Smooth muscle cell (in vitro differentiated cells): ENCODE measurements around the gene ABLIM2. TPM values are rescaled to one million over a fixed set of nuclear protein-coding genes. Genes with fewer than 3 reads are reported as not detected.

Source experiments
- DNase-seq: peaks from one replicate; lab custom pipeline; 2025; ENCODE audit not compliant: unreplicated experiment; lab: John Stamatoyannopoulos, UW
- H2AFZ ChIP-seq: fragments of 200-600 bp; sonication (generic); 2 replicates; pipeline ENCODE4 v1.6.0; 2016; ENCODE audit warnings: antibody characterized with exemption, low read depth, mild to moderate bottlenecking
- H3F3A ChIP-seq: fragments of 200-600 bp; sonication (generic); 2 replicates; pipeline ENCODE4 v1.6.0; 2017; ENCODE audit warnings: antibody characterized with exemption, low read depth
- H3K27ac ChIP-seq: fragments of 200-600 bp; sonication (generic); 2 replicates; pipeline ENCODE4 v1.5.1; 2016; ENCODE audit warnings: low read depth, mild to moderate bottlenecking
- H3K27me3 ChIP-seq: fragments of 200-600 bp; sonication (generic); 2 replicates; pipeline ENCODE4 v1.6.1; 2016; ENCODE audit warnings: low read depth, mild to moderate bottlenecking
- H3K36me3 ChIP-seq: fragments of 200-600 bp; sonication (generic); 2 replicates; pipeline ENCODE4 v1.5.1; 2016; ENCODE audit warnings: low read depth
- H3K4me1 ChIP-seq: fragments of 200-600 bp; sonication (generic); 2 replicates; pipeline ENCODE4 v1.5.1; 2016; ENCODE audit warnings: low read depth
- H3K4me2 ChIP-seq: fragments of 200-600 bp; sonication (generic); 2 replicates; pipeline ENCODE4 v1.6.0; 2016; ENCODE audit warnings: mild to moderate bottlenecking
- H3K4me3 ChIP-seq: fragments of 200-600 bp; sonication (generic); 2 replicates; pipeline ENCODE4 v1.5.1; 2016; ENCODE audit warnings: mild to moderate bottlenecking
- H3K79me2 ChIP-seq: fragments of 200-600 bp; sonication (generic); 2 replicates; pipeline ENCODE4 v1.6.0; 2016; ENCODE audit warnings: low read depth, mild to moderate bottlenecking
- H3K9ac ChIP-seq: fragments of 200-600 bp; sonication (generic); 2 replicates; pipeline ENCODE4 v1.6.0; 2016; ENCODE audit warnings: low read depth
- H3K9me3 ChIP-seq: fragments of 200-600 bp; sonication (generic); replicated peaks from 2 replicates; pipeline ENCODE4 v1.5.1; 2016; ENCODE audit warnings: low read depth
- H4K20me1 ChIP-seq: fragments of 200-600 bp; sonication (generic); 2 replicates; pipeline ENCODE4 v1.6.0; 2016; ENCODE audit warnings: low read depth
- WGBS: methylation state at CpG from one replicate; pipeline ENCODE4 v1.1.7; 2016; ENCODE audit warnings: low lambda C conversion rate; 5-methylcytosine and 5-hydroxymethylcytosine counted together
- polyA plus RNA-seq: library from polyadenylated mRNA; unstranded; fragments of >200 nt; fragmentation: Nextera tagmentation; extraction: Ambion mirVana; gene quantifications from 2 replicates; pipeline ENCODE4 v1.2.1, GENCODE V29; 2016
- total RNA-seq: library from RNA; depleted of rRNA; stranded (reverse); fragments of >200 nt; gene quantifications from 2 replicates; pipeline ENCODE4 v1.2.3, GENCODE V29; 2014
- TF ChIP-seq, protein P1 (sequence below): fragments of 200-600 bp; sonication (generic); IDR thresholded peaks from 2 replicates; pipeline ENCODE4 v1.5.1; 2017; ENCODE audit warnings: borderline replicate concordance, mild to moderate bottlenecking, antibody characterized with exemption; ENCODE audit not compliant: insufficient read depth, poor library complexity, severe bottlenecking

The ABLIM2 gene
- total and polyA plus RNA-seq, 2 experiments from 2014 or later = 0.08 TPM; not detected in 1

DNA sequence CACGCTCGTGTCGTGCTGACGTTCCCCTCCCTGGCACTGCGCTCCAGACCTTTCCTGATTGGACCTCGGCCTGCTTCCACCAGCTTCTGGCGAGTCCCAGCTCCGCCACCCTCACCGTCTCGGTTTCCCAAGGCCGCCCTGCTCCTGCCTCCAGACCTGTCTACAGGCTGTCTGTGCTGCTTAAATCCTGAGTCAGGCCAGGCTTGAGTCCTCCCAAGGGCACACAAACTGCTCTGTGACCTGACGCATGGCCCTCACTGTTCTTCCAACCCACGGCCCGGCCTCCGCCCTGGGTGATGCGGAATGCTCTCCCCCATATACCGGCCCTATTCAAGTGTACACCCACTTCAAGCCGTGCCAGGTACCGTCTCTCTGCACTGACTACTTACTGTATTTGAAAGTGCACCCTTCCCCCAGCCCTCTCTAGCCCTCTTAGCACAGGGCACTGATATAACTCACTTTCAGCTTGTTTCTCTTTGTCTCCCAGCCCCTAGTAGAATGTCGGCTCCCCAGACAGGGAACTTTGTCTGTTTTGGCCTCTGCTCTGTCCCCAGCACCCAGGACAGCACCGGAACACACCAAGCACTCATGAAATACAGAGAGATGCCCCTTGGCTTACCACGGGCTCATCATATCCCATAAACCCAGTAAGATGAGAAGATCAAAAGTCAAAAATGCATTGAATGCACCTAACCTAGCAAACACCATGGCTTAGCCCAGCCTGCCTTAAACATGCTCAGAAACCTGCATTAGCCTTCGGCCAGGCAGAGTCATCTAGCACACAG, 155.9 kb downstream of the ABLIM2 start:
- no peaks in the 10 kb centered on the region for H3K9me3 ChIP-seq
- no peaks in the 10 kb centered on the region for H3K27me3 ChIP-seq
- DNase-seq = no peak
- 93% methylated on average over 23 of the region's 23 CpGs for WGBS
- no peaks in the 10 kb centered on the region for H3F3A ChIP-seq
- no peaks in the 10 kb centered on the region for H3K4me1 ChIP-seq
- H3K36me3 ChIP-seq = no peaks in the 10 kb centered on the region
- H3K9ac ChIP-seq = no peak overlapping the region
- H3K27ac ChIP-seq = no peak overlapping the region
- no peak overlapping the region for H2AFZ ChIP-seq
- H4K20me1 ChIP-seq = no peaks in the 10 kb centered on the region
- TF ChIP-seq, protein P1, sequence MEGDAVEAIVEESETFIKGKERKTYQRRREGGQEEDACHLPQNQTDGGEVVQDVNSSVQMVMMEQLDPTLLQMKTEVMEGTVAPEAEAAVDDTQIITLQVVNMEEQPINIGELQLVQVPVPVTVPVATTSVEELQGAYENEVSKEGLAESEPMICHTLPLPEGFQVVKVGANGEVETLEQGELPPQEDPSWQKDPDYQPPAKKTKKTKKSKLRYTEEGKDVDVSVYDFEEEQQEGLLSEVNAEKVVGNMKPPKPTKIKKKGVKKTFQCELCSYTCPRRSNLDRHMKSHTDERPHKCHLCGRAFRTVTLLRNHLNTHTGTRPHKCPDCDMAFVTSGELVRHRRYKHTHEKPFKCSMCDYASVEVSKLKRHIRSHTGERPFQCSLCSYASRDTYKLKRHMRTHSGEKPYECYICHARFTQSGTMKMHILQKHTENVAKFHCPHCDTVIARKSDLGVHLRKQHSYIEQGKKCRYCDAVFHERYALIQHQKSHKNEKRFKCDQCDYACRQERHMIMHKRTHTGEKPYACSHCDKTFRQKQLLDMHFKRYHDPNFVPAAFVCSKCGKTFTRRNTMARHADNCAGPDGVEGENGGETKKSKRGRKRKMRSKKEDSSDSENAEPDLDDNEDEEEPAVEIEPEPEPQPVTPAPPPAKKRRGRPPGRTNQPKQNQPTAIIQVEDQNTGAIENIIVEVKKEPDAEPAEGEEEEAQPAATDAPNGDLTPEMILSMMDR = no peak
- H3K4me2 ChIP-seq = no peak overlapping the region
- H3K4me3 ChIP-seq = no peak overlapping the region
- H3K79me2 ChIP-seq = no peaks in the 10 kb centered on the region

DNA sequence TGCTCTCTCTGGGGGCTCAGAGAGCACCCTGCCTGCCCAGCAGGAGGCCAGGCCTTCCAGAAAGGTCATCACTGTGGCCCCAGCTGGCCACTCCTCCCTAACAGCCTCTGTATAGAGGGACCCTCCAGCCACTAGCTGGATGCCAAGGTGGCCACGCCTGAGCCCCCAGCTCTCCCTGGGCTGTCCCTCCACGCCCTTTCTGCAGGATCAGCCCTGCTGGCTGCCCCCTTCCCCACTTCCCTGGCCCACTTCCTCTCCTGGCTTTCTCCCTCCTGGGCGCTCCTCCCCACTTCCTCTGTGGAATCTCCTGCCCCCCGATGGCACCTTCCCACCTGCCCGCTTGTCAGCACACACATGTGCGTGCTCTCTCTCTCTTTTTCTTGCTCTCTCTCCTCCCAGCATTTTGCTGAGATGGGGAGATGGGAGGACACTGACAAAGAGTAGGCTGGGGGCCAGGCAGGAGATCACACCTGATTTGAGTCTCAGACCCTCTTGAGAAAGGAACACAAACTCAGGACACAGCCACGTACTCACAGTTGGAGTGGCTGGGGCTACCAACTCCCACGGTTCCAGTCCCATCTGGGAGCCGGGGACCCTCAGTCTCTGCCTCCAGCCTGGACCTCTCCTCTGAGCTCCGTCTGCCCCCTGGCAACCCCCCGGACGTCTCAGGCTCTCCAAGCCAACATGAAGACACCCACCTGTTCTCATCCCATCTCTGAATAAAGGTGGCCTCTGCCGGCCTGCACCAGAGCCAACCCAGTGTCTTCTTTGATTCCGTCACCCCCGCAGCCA, 156.9 kb downstream of the ABLIM2 start:
- no peaks in the 10 kb centered on the region for H3K27me3 ChIP-seq

DNA sequence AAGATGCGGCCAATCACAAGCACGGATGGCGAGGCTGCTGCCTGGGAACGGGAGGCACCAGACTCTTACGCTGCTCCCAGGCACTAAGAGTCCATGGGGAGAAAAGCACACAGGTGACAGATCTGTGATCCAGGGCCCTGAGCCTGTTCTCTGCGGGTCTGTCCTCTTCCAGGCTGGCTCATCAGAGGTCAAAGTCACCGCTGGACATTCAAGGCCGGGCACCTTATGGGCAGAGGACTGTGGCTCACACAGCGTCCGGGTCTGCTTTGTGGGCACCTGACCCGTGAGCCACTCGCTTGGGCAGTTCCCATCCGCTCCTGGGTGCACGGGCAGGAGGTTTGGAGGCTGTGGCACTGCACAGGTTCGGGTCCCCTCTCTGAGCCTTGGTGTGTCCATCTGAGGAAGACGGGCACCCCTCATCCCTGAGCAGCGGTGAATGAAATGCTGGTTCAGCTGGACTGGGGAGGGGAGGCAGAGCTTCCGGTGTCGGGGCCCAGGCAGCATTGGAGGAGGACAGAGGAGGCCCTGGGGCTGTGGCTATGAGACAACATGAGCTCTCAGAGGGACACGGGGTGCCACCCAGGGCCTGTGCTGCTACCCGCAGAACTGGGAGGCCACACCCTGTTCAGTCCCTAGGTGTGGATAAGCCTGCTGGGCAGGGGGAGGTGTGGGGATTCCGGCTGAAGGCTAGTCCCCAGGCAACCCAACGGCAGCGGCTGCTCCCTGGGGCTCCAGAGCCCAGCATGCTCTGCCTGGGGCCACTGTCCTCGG, 157.7 kb downstream of the ABLIM2 start:
- 90% methylated on average over 25 of the region's 25 CpGs for WGBS
- Histone ChIP-seq H3K27me3 (no peaks in the 10 kb centered on the region), H3K36me3 (no peaks in the 10 kb centered on the region)

More for the DNA sequence above, 156.9 kb downstream of the ABLIM2 start:
- no peaks in the 10 kb centered on the region for H3K4me1 ChIP-seq
- TF ChIP-seq, protein P1 = no peak
- WGBS = 88% methylated on average over 15 of the region's 15 CpGs
- H3K27ac ChIP-seq = no peak overlapping the region
- H3K4me3 ChIP-seq = no peak overlapping the region
- no peaks in the 10 kb centered on the region for H4K20me1 ChIP-seq
- no peaks in the 10 kb centered on the region for H3K79me2 ChIP-seq
- H3F3A ChIP-seq = no peaks in the 10 kb centered on the region
- H3K9ac ChIP-seq = no peak overlapping the region
- no peaks in the 10 kb centered on the region for H3K9me3 ChIP-seq
- H3K4me2 ChIP-seq = no peak overlapping the region
- no peak for DNase-seq
- no peaks in the 10 kb centered on the region for H3K36me3 ChIP-seq
- no peak overlapping the region for H2AFZ ChIP-seq

More for the DNA sequence above, 157.7 kb downstream of the ABLIM2 start:
- no peak for DNase-seq
- TF ChIP-seq, protein P1 = no peak
- no peaks in the 10 kb centered on the region for H3K79me2 ChIP-seq
- no peak overlapping the region for H3K4me3 ChIP-seq
- no peak overlapping the region for H3K27ac ChIP-seq
- no peak overlapping the region for H3K4me2 ChIP-seq
- no peaks in the 10 kb centered on the region for H3K4me1 ChIP-seq
- H2AFZ ChIP-seq = no peak overlapping the region
- H4K20me1 ChIP-seq = no peaks in the 10 kb centered on the region
- no peak overlapping the region for H3K9ac ChIP-seq
- no peaks in the 10 kb centered on the region for H3F3A ChIP-seq
- H3K9me3 ChIP-seq = no peaks in the 10 kb centered on the region
